HG02840 (cell line): ENCODE results near the gene ADGRG4.
"Not testable (repeated sequence)": the region's sequence is repeated elsewhere in the genome, so short reads cannot be mapped to it uniquely, and the experiment has no call there.

Experiments used
- ATAC-seq: cut with Tn5 transposase; IDR thresholded peaks from one replicate; pipeline ENCODE4 v1.9.1; 2021; ENCODE audit warnings: mild to moderate bottlenecking, moderate library complexity, moderate number of reproducible peaks; ENCODE audit not compliant: unreplicated experiment, low FRiP score

The ADGRG4 gene

GRCh38 chrX:136300721-136301120, at the start of gene ADGRG4:
Gene ADGRG4, plus strand, starts transcription at chrX:136300963. Its CDS starts 7,815 bp downstream, at chrX:136308778.
- not testable (repeated sequence) for ATAC-seq

GRCh38 chrX:136251041-136251991, 49.4 kb upstream of the ADGRG4 start, which contains the start of gene MAP7D3:
Gene MAP7D3, minus strand, starts transcription at chrX:136251400. Its CDS starts 42 bp downstream, at chrX:136251358.
- ATAC-seq, result peak; percentile 83

GRCh38 chrX:136255541-136255940, 45.2 kb upstream of the ADGRG4 start:
- no peak for ATAC-seq

- no peak for ATAC-seq
Measured at GRCh38 chrX:136256026-136256425, 44.7 kb upstream of the ADGRG4 start.

GRCh38 chrX:136258951-136259350, 41.8 kb upstream of the ADGRG4 start:
- no peak for ATAC-seq

GRCh38 chrX:136259543-136259942, 41.2 kb upstream of the ADGRG4 start:
- no peak for ATAC-seq

GRCh38 chrX:136260776-136261175, 40.0 kb upstream of the ADGRG4 start:
- no peak for ATAC-seq

GRCh38 chrX:136261321-136261720, 39.4 kb upstream of the ADGRG4 start:
- ATAC-seq, result no peak

GRCh38 chrX:136262243-136262642, 38.5 kb upstream of the ADGRG4 start:
- no peak for ATAC-seq

GRCh38 chrX:136262812-136263315, 37.9 kb upstream of the ADGRG4 start:
- ATAC-seq, result no peak

GRCh38 chrX:136266828-136267227, 33.9 kb upstream of the ADGRG4 start:
- ATAC-seq, result no peak

GRCh38 chrX:136268051-136269048, 32.4 kb upstream of the ADGRG4 start:
- ATAC-seq, result no peak

- ATAC-seq, result no peak
Measured at GRCh38 chrX:136269921-136270320, 30.8 kb upstream of the ADGRG4 start.

- ATAC-seq, result no peak
Measured at GRCh38 chrX:136271300-136271699, 29.5 kb upstream of the ADGRG4 start.

- ATAC-seq, result no peak
Measured at GRCh38 chrX:136272325-136272724, 28.4 kb upstream of the ADGRG4 start.

- ATAC-seq, result no peak
Measured at GRCh38 chrX:136273986-136274385, 26.8 kb upstream of the ADGRG4 start.

- no peak for ATAC-seq
Measured at GRCh38 chrX:136275553-136275952, 25.2 kb upstream of the ADGRG4 start.

GRCh38 chrX:136286375-136286774, 14.4 kb upstream of the ADGRG4 start:
- ATAC-seq, result not testable (repeated sequence)

GRCh38 chrX:136291824-136292223, 8.9 kb upstream of the ADGRG4 start:
- no peak for ATAC-seq

- no peak for ATAC-seq
Measured at GRCh38 chrX:136292656-136293055, 8.1 kb upstream of the ADGRG4 start.

GRCh38 chrX:136295380-136295779, 5.4 kb upstream of the ADGRG4 start:
- no peak for ATAC-seq
